Measurements from ENCODE around the gene GLT8D2.

GLT8D2 gene

DNA sequence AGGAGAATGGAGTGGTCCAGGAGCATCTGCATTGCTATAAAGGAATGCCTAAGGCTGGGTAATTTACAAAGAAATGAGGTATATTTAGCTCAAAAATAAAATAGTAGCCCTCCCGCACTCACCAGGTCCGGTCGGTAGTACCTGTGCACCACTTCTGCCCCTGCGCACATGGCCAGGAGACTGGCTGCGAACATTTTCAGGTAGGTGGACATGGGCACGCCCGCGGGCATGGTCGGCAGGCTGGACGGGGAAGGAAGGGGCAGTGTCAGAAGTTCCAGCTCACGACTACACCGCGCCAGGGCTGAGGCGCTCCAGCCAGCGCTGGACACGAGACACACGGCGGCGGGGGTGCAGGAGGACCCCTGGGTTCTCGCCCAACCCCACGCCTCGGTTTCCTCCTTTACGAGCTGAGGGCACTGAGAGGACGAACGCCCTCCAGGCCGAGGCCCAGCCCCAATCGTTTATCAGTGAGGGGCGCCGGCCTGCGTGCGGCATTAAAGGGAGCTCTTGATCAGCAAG lies 93.4 kb downstream of the GLT8D2 start:
- no peaks in the 10 kb centered on the region for H3K27me3 ChIP-seq (ENCODE audit: control insufficient read depth, insufficient read depth, low read length)
- H3K4me2 ChIP-seq (ENCODE audit: low read length), result peak overlapping the region; percentile 99
- H3K9me3 ChIP-seq (ENCODE audit: control insufficient read depth, low read length), result no peaks in the 10 kb centered on the region
- peak overlapping the region; percentile 97 for H2AFZ ChIP-seq
- H3K36me3 ChIP-seq (ENCODE audit: control insufficient read depth, insufficient read depth, low read length), result no peaks in the 10 kb centered on the region
- H3K27ac ChIP-seq, result peak overlapping the region; percentile 97
- peaks cover 11% of the 10 kb centered on the region for H3K79me2 ChIP-seq
- H3K4me1 ChIP-seq, result peaks cover 10% of the 10 kb centered on the region
- TF ChIP-seq, protein P1, sequence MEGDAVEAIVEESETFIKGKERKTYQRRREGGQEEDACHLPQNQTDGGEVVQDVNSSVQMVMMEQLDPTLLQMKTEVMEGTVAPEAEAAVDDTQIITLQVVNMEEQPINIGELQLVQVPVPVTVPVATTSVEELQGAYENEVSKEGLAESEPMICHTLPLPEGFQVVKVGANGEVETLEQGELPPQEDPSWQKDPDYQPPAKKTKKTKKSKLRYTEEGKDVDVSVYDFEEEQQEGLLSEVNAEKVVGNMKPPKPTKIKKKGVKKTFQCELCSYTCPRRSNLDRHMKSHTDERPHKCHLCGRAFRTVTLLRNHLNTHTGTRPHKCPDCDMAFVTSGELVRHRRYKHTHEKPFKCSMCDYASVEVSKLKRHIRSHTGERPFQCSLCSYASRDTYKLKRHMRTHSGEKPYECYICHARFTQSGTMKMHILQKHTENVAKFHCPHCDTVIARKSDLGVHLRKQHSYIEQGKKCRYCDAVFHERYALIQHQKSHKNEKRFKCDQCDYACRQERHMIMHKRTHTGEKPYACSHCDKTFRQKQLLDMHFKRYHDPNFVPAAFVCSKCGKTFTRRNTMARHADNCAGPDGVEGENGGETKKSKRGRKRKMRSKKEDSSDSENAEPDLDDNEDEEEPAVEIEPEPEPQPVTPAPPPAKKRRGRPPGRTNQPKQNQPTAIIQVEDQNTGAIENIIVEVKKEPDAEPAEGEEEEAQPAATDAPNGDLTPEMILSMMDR (IDR thresholded peaks at IDR 0.05), result no peak
- H3K4me3 ChIP-seq (ENCODE audit: low read depth, low read length), result peak overlapping the region; percentile 78
- H3K9ac ChIP-seq, result peak overlapping the region; percentile 8

DNA sequence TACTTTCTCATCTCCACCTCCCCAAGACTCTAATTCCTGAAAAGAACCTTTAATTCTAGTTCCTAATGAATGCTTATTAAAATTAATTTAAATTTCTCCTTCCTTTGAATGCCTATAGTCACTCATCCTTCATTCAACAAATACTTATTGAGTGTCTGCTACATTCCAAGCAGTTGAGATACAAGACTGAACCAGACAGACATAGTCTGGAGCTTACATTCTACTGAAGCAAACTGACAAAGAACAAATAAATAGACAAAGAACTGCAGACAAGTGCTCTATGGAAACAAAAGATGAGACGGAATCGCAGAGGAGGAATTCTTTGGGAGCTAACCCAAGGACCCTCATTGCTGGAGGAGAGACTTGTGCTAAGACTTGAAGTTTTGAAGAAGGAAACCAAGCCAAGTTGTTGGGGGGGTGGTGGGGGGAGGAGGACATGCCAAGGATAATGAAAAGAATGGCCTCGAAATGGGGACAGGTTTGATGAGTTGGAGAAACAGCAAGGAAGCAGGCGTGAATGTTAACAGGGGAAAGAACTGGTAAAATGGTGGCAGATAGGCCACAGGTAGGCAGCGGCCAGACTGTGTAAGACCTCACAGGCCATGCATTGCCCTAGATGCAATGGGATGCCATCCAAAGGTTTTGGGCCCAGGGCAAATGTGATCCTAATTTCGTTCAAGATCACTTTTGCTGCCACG lies 94.0 kb downstream of the GLT8D2 start:
- H3K79me2 ChIP-seq, result peaks cover 11% of the 10 kb centered on the region
- no peaks in the 10 kb centered on the region for H3K27me3 ChIP-seq (ENCODE audit: control insufficient read depth, insufficient read depth, low read length)
- H3K4me2 ChIP-seq (ENCODE audit: low read length), result peak overlapping the region; percentile 99
- TF ChIP-seq, protein P1 (IDR thresholded peaks at IDR 0.05), result no peak
- no peak overlapping the region for H3K27ac ChIP-seq
- H3K9me3 ChIP-seq (ENCODE audit: control insufficient read depth, low read length), result no peaks in the 10 kb centered on the region
- peak overlapping the region; percentile 78 for H3K4me3 ChIP-seq (ENCODE audit: low read depth, low read length)
- H3K9ac ChIP-seq, result no peak overlapping the region
- no peaks in the 10 kb centered on the region for H3K36me3 ChIP-seq (ENCODE audit: control insufficient read depth, insufficient read depth, low read length)
- peaks cover 10% of the 10 kb centered on the region for H3K4me1 ChIP-seq
- H2AFZ ChIP-seq, result peak overlapping the region; percentile 97

DNA sequence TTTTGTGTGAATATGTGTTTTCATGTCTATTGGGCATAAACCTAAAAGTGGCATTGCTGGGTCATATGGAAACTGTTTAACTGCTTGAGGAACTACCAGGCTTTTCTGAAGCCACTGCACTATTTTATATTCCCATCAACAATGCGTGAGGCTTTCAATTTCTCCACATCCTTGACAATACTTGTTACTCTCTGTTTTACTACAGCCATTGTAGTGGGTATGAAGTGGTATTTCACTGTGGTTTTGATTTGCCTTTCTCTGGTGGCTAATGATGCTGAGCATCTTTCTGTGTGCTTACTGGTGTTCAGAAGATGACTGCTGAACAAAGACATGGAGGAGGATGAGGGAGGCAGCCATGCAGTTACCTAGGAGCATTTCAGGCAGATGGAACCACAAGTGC lies 97.5 kb downstream of the GLT8D2 start:
- H2AFZ ChIP-seq, result no peak overlapping the region
- no peaks in the 10 kb centered on the region for H3K27me3 ChIP-seq (ENCODE audit: control insufficient read depth, insufficient read depth, low read length)
- H3K79me2 ChIP-seq, result peaks cover 11% of the 10 kb centered on the region
- H3K27ac ChIP-seq, result no peak overlapping the region
- H3K4me3 ChIP-seq (ENCODE audit: low read depth, low read length), result no peak overlapping the region
- no peak overlapping the region for H3K4me2 ChIP-seq (ENCODE audit: low read length)
- peaks cover 9% of the 10 kb centered on the region for H3K4me1 ChIP-seq
- TF ChIP-seq, protein P1 (IDR thresholded peaks at IDR 0.05), result no peak
- H3K9ac ChIP-seq, result no peak overlapping the region
- H3K9me3 ChIP-seq (ENCODE audit: control insufficient read depth, low read length), result no peaks in the 10 kb centered on the region
- H3K36me3 ChIP-seq (ENCODE audit: control insufficient read depth, insufficient read depth, low read length), result no peaks in the 10 kb centered on the region

DNA sequence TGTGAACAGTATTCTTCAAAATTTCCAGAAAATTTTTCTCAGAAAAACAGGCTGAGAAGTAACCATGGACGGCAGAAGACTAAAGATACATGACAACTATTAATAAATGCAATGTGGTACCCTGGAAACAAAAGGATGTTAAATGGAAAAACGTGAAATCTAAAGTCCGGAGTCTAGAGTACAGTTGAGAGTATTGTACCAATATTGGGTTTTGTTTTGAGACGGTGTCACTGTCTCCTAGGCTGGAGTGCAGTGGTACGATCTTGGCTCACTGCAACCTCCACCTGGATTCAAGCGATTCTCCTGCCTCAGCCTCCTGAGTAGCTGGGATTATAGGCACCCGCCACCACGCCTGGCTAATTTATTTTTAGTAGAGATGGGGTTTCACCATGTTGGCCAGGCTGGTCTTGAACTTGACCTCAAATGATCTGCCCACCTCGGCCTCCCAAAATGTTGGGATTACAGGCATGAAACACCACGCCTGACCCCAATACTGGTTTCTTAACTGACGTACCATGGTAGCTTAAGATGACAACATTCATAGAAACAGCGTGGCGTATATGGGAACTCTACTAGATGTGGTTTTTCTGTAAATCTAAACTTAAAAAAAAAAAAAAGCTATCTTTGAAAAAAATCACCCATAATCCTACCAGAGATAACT lies 101.1 kb downstream of the GLT8D2 start:
- H3K9me3 ChIP-seq (ENCODE audit: control insufficient read depth, low read length), result no peaks in the 10 kb centered on the region
- no peak overlapping the region for H3K4me2 ChIP-seq (ENCODE audit: low read length)
- H3K9ac ChIP-seq, result no peak overlapping the region
- H3K36me3 ChIP-seq (ENCODE audit: control insufficient read depth, insufficient read depth, low read length), result no peaks in the 10 kb centered on the region
- H2AFZ ChIP-seq, result no peak overlapping the region
- H3K27ac ChIP-seq, result no peak overlapping the region
- H3K79me2 ChIP-seq, result no peaks in the 10 kb centered on the region
- no peak overlapping the region for H3K4me3 ChIP-seq (ENCODE audit: low read depth, low read length)
- H3K27me3 ChIP-seq (ENCODE audit: control insufficient read depth, insufficient read depth, low read length), result no peaks in the 10 kb centered on the region
- H3K4me1 ChIP-seq, result no peaks in the 10 kb centered on the region
- TF ChIP-seq, protein P1 (IDR thresholded peaks at IDR 0.05), result no peak
